Pancreas (tissue), 10 donors: ENCODE results near the gene NAGK. TPM values are rescaled to one million over a fixed set of nuclear protein-coding genes. Genes with fewer than 3 reads are reported as not detected.
"Not testable (repeated sequence)": the region's sequence is repeated elsewhere in the genome, so short reads cannot be mapped to it uniquely, and the experiment has no call there.

Experiments used
- ATAC-seq, 4 donors: fragments of 200-7000 bp; cut with Tn5 transposase; one replicate each; pipeline versions ENCODE4 v1.8.0 to v1.9.1; 2020; ENCODE audit warnings: mild to moderate bottlenecking in 4 of 4, moderate library complexity in 4 of 4
- DNase-seq, 6 donors: peaks; one replicate each; pipeline ENCODE4 v3.0.0-alpha.2; 2020
- FAIRE-seq: peaks from 2 replicates; lab custom pipeline; 2012; peaks lifted over from hg19 to GRCh38; lab: Jason Lieb, UNC
- H3K27ac ChIP-seq, 4 donors: fragments of 200-600 bp; sonication (generic); 1 replicate in 3 of 4; 2 replicates in 1 of 4; pipeline versions ENCODE4 v1.5.0 to v1.8.0; 2020
- H3K27me3 ChIP-seq, 4 donors: fragments of 200-600 bp; one replicate each; pipeline ENCODE4 v1.8.0; 2021
- H3K36me3 ChIP-seq, 3 donors: fragments of 200-600 bp; sonication (generic) in 1 of 3; one replicate each; pipeline versions ENCODE4 v1.5.0 to v1.8.0; 2020 to 2021
- H3K4me1 ChIP-seq, 3 donors: fragments of 200-600 bp; one replicate each; pipeline ENCODE4 v1.8.0; 2021
- H3K4me3 ChIP-seq, 4 donors: fragments of 200-600 bp; sonication (generic) in 2 of 4; one replicate each; pipeline versions ENCODE4 v1.5.0 to v1.8.0; 2020 to 2021
- H3K9me3 ChIP-seq, 4 donors: fragments of 200-600 bp; one replicate each; pipeline ENCODE4 v1.8.0; 2021
- WGBS, 2 donors: extraction: QIAGEN DNeasy Blood & Tissue Kit; methylation state at CpG; one replicate each; pipeline ENCODE4 v1.1.7; 2013; 5-methylcytosine and 5-hydroxymethylcytosine counted together
- intact Hi-C, 3 donors: fragments of 100-400 bp; cut with DNase I; formaldehyde crosslinking; loops; one replicate each; pipeline versions ENCODE4 v1.11.1 to v1.14.2; 2022
- polyA plus RNA-seq, 2 donors: library from polyadenylated mRNA; stranded (reverse); fragments of 200-250 nt; gene quantifications; one replicate each; pipeline ENCODE4 v1.2.3, GENCODE V29; 2013
- total RNA-seq, 6 donors: library from RNA; stranded (reverse); fragmentation: NEBNext Ultra II Directional in 4 of 6; extraction: Animal tissue kit (Norgen Biotek cat#: 25700) in 4 of 6; gene quantifications; one replicate each; pipeline versions ENCODE4 v1.2.1 to v1.2.4, GENCODE V29; 2021 to 2023
- TF ChIP-seq, protein P1 (sequence below), 4 donors: fragments of 200-600 bp; sonication (generic) in 3 of 4; IDR thresholded peaks; one replicate each; pipeline versions ENCODE4 v1.5.0 to v1.8.0; 2021; ENCODE audit warnings: antibody characterized with exemption in 4 of 4
- donor health status: healthy with polysubstance abuse.
- donor health status: DM: no; HTN: no; CAD: no; lungs with moderate emphysema.
- donor health status: DM: no; HTN: no; CAD: no.
- donor health status: control.
- donor health status: control.
- donor health status: Bipolar disorder and iron deficiency.
- donor health status: DM: yes; HTN: yes; CAD: no.
- donor health status: DM: no; HTN: no; CAD: no.
- donor health status: DM: no; HTN: no; CAD: no.
- donor health status: DM: yes; HTN: yes; CAD: no.

The NAGK gene
- total and polyA plus RNA-seq, 8 donors: 38.9 to 138 (median 57.5) TPM

DNA sequence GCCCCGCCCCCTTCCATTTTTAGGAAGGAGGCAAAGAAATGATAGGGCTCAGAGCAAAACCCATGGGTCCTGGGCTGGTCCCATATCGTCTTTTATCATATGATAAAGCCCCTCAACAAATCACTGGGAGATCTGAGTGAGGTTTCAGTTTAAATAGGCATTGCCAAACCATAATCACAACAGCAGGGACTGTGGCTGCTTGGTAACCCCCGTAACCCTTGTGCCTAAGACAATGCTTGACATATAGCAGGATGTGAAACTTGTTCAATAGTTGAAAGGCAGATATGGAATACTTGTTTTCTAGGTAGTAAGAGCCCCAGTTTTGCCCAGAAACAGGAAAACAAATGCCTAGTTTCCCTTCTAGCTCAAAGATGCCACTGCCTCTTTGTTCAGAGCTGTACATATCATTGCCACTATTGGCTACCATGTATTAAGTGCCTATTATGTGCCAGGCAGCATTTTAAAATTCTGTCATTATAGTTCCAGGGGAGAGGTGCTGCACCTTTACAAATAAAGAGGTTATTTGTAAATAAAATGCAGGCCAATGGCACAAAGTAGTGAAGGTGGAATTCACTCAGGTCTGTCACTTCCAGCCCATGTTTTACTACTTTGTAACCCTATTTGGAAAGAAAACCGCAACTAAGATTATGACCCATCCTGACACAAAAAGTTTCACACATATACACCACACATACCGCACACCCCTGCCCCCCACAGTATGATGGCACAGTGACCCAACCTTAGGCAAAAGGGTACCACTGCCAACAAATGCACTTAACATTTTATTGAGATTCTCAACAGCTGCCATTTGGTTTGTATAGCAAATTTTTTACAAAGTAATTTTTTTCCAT is 14.2 kb downstream of the NAGK start:
- 70 to 78% methylated on average over 5 of the region's 5 CpGs for WGBS, 2 donors
- FAIRE-seq (no peak), ATAC-seq (no peak)

DNA sequence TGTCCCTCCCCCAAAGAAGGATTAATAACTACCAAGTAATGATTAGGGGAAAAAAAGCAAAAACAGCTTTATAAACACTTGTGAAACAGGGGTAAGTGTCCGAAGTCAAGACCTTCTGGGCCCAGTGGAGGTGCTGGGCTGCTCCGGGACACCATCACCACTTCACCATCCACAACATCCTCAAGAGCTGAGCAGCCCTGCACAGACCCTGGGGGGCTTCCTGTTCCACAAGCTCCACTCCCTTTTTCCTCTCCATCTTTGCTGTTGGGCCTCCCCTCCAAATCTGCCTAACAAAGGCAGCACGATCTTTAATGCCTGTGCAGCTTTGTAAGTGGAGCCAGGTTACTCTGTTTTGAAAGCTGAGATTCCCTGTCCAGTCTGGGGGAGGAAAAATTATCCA is 14.8 kb downstream of the NAGK start:
- intact Hi-C loops, H3K9me3 ChIP-seq, DNase-seq, H3K36me3 ChIP-seq, H3K27me3 ChIP-seq, H3K4me3 ChIP-seq, H3K4me1 ChIP-seq, FAIRE-seq, H3K27ac ChIP-seq, ATAC-seq: not testable (repeated sequence)
- no CpG with 5 or more reads among the region's 3 CpGs for WGBS, 2 donors

More for the DNA sequence above, 14.2 kb downstream of the NAGK start:
- Histone ChIP-seq H3K4me3 (no peak overlapping the region), H3K9me3 (no peaks in the 10 kb centered on the region), H3K27ac (no peak overlapping the region), H3K36me3 (peaks cover 0 to 5% (median 0%) of the 10 kb centered on the region in 3 donors), H3K4me1 (no peaks in the 10 kb centered on the region), H3K27me3 (no peaks in the 10 kb centered on the region)
- TF ChIP-seq, protein P1, sequence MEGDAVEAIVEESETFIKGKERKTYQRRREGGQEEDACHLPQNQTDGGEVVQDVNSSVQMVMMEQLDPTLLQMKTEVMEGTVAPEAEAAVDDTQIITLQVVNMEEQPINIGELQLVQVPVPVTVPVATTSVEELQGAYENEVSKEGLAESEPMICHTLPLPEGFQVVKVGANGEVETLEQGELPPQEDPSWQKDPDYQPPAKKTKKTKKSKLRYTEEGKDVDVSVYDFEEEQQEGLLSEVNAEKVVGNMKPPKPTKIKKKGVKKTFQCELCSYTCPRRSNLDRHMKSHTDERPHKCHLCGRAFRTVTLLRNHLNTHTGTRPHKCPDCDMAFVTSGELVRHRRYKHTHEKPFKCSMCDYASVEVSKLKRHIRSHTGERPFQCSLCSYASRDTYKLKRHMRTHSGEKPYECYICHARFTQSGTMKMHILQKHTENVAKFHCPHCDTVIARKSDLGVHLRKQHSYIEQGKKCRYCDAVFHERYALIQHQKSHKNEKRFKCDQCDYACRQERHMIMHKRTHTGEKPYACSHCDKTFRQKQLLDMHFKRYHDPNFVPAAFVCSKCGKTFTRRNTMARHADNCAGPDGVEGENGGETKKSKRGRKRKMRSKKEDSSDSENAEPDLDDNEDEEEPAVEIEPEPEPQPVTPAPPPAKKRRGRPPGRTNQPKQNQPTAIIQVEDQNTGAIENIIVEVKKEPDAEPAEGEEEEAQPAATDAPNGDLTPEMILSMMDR (IDR thresholded peaks at IDR 0.05): no peak
- DNase-seq: no peak
- intact Hi-C loops: no loop called here

DNA sequence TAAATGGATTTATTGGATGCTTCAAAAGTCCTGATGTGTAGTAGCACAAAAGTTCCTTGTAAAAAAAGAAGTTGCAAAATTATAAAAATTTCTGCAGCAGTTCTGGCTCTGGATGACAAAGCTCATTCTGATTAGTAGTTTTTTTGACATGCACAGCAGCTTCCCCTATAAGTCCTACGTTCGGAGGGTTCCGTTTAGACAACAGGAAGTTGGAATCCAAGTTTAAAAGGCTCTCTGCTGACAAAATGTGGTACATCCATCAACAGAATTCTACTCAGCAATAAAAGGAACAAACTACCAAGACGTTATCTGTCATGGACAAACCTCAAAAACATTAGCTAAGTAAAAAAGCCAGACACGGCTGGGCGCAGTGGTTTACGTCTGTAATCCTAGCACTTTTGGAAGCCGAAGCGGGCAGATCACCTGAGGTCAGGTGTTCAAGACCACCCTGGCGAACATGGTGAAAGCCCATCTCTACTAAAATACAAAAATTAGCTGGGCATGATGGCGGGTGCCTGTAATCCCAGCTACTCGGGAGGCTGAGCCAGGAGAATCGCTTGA is 15.4 kb downstream of the NAGK start:
- H3K4me1 ChIP-seq, FAIRE-seq, H3K9me3 ChIP-seq, H3K27ac ChIP-seq, H3K4me3 ChIP-seq, DNase-seq, intact Hi-C loops, H3K36me3 ChIP-seq, H3K27me3 ChIP-seq: not testable (repeated sequence)
- ATAC-seq: peak in 2 of 4 donors; percentile 32 to 60
- WGBS, 2 donors: 73 to 81% methylated on average over 10 of the region's 13 CpGs

DNA sequence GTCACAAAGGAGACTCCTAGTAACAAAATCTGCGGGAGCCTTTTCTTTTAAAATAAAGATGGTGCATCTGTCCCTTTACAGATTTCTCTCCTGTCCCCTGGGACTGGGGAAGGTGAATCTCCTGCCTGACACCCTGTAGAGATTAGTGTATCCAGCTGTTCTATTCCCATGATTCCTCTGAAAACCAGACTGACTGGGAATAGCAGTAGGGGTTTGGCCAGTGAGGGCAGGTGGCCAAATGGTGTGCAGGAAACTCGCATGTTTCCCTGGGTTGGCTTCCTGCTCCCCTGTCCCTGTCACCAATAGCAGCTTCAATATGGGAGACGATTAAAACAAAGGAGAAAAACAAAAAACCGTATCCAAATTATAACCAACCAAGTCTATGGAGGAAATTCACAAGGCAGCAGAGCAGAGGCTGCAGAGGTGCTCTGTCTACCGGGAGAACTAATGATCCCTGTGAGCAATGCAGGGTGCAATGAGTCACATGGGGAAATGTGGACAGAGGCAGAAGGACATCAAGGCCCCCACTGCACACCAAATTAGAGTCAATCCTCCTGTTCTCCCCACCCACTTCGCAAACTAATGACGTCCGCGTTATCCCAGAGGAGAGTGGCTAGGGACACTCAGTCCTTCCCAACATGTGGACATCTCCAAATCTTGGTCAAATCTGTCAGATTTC is 17.0 kb downstream of the NAGK start:
- 44 to 53% methylated on average over 9 of the region's 9 CpGs for WGBS, 2 donors
- H3K27ac ChIP-seq, H3K27me3 ChIP-seq, H3K4me3 ChIP-seq, H3K4me1 ChIP-seq, H3K36me3 ChIP-seq, intact Hi-C loops, H3K9me3 ChIP-seq, FAIRE-seq: not testable (repeated sequence)
- peak; percentile 60 to 78 (median 76) for ATAC-seq
- peak in 3 of 6 donors; percentile 23 to 64 (median 31) for DNase-seq

DNA sequence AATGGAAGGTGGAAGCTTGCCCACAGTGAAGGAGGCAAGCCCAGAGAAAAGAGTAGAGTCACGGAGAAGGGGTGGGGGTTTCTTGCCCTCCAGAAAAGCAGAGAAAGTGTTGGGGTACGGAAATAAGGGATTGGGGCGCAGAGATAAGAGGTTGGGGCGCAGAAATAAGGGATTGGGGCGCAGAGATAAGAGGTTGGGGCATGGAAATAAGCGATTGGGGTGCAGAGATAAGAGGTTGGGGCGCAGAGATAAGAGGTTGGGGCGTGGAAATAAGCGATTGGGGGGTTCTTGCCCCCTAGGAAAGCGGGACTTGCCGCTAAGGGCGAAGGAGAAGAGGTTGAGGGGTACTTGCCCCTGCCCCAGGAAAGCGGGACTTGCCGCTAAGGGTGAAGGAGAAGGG is 21.0 kb downstream of the NAGK start:
- H3K4me3 ChIP-seq, intact Hi-C loops, ATAC-seq, H3K9me3 ChIP-seq, H3K4me1 ChIP-seq, FAIRE-seq, H3K27ac ChIP-seq, H3K27me3 ChIP-seq, H3K36me3 ChIP-seq, DNase-seq: not testable (repeated sequence)
- 72 to 73% methylated on average over 14 of the region's 14 CpGs for WGBS, 2 donors

DNA sequence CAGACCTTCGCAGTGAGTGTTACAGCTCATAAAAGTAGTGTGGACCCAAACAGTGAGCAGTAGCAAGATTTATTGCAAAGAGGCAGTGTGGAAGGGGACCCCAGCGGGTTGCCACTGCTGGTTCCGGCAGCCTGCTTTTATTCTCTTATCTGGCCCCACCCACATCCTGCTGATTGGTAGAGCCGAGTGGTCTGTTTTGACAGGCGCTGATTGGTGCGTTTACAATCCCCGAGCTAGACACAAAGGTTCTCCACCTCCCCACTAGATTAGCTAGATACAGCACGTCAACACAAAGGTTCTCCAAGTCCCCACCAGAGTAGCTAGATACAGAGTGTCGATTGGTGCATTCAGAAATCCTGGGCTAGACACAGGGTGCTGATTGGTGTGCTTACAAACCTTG is 23.4 kb downstream of the NAGK start:
- H3K27ac ChIP-seq, DNase-seq, ATAC-seq, H3K9me3 ChIP-seq, intact Hi-C loops, H3K36me3 ChIP-seq, H3K4me1 ChIP-seq, H3K27me3 ChIP-seq, H3K4me3 ChIP-seq, FAIRE-seq: not testable (repeated sequence)
- 80 to 82% methylated on average over 9 of the region's 9 CpGs for WGBS, 2 donors

DNA sequence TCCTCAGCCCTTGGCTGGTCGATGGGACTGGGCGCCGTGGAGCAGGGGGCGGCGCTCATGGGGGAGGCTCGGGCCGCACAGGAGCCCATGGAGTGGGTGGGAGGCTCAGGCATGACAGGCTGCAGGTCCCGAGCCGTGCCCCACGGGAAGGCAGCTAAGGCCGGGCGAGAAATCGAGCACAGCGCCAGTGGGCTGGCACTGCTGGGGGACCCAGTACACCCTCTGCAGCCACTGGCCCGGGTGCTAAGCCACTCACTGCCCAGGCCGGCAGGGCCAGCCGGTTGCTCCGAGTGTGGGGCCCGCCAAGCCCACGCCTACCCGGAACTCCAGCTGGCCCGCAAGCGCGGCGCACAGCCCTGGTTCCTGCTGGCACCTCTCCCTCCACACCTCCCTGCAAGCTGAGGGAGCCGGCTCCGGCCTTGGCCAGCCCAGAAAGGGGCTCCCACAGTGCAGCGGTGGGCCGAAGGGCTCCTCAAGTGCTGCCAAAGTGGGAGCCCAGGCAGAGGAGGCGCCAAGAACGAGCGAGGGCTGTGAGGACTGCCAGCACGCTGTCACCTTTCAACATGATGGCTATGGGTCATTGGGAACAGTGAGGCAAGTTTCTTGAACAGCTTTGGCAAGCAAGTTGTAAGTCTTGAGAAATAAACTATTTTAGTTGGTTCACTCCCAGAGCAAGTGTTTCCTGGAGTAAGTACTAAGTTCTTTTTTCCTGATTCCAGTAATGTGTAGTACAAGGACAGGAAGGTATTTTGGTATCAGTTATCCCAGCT is 24.2 kb downstream of the NAGK start:
- H3K9me3 ChIP-seq, FAIRE-seq, H3K27me3 ChIP-seq, intact Hi-C loops, H3K36me3 ChIP-seq, DNase-seq, H3K4me1 ChIP-seq, H3K27ac ChIP-seq, H3K4me3 ChIP-seq: not testable (repeated sequence)
- peak in 1 of 4 donors; percentile 27 for ATAC-seq
- WGBS, 2 donors: 90 to 94% methylated on average over 33 of the region's 33 CpGs
